Esophagus squamous epithelium (tissue), 4 donors: Measurements from ENCODE around the gene SMYD3.

Source experiments
- CTCF ChIP-seq, 6 experiments: fragments of 450-650 bp in 4 of 6; fragments of 200-600 bp in 2 of 6; sonication (generic) in 2 of 6; IDR thresholded peaks; one replicate each; pipeline ENCODE4 v1.5.1; 2016 to 2019; ENCODE audit warnings: antibody characterized with exemption in 6 of 6, mild to moderate bottlenecking in 4 of 6, moderate library complexity in 4 of 6
- POLR2A ChIP-seq, 4 donors: fragments of 450-650 bp; IDR thresholded peaks; one replicate each; pipeline ENCODE4 v1.6.1; 2017; ENCODE audit warnings: antibody characterized with exemption in 4 of 4, mild to moderate bottlenecking in 4 of 4, moderate library complexity in 3 of 4

- TF ChIP-seq CTCF (IDR thresholded peaks at IDR 0.05) (no peak), POLR2A (IDR thresholded peaks at IDR 0.05) (no peak)
Measured at GRCh38 chr1:245929224-245929623, 577.9 kb downstream of the SMYD3 start.
